Esophagus squamous epithelium (tissue), 5 donors: ENCODE data around the gene NACC1. TPM values are rescaled to one million over a fixed set of nuclear protein-coding genes. Genes with fewer than 3 reads are reported as not detected.
A peak's percentile ranks its signal among the peaks of the same experiment; 100 is the strongest.

Source experiments
- DNase-seq: peaks from one replicate; lab custom pipeline; 2025; lab: John Stamatoyannopoulos, UW
- H3K27ac ChIP-seq, 4 donors: fragments of 200-600 bp; sonication (generic); one replicate each; pipeline ENCODE4 v1.5.1; 2016 to 2019; ENCODE audit warnings: mild to moderate bottlenecking in 1 of 4
- H3K27me3 ChIP-seq, 4 donors: fragments of 200-600 bp; sonication (generic); 1 replicate in 3 of 4; 2 replicates in 1 of 4; pipeline versions ENCODE4 v1.5.1 to v1.6.0; 2017 to 2021; ENCODE audit warnings: antibody characterized with exemption in 1 of 4
- H3K36me3 ChIP-seq, 3 donors: fragments of 200-600 bp; sonication (generic); one replicate each; pipeline ENCODE4 v1.5.1; 2016 to 2019
- H3K4me1 ChIP-seq, 3 donors: fragments of 200-600 bp; sonication (generic); one replicate each; pipeline ENCODE4 v1.5.1; 2017 to 2019
- H3K4me3 ChIP-seq, 4 donors: fragments of 200-600 bp; sonication (generic); 1 replicate in 3 of 4; 2 replicates in 1 of 4; pipeline ENCODE4 v1.5.1; 2016 to 2019; ENCODE audit warnings: mild to moderate bottlenecking in 2 of 4, moderate library complexity in 1 of 4
- H3K9me3 ChIP-seq, 3 donors: fragments of 200-600 bp; sonication (generic); one replicate each; pipeline ENCODE4 v1.5.1; 2016 to 2019
- CTCF ChIP-seq, 6 experiments: fragments of 450-650 bp in 4 of 6; fragments of 200-600 bp in 2 of 6; sonication (generic) in 2 of 6; IDR thresholded peaks; one replicate each; pipeline ENCODE4 v1.5.1; 2016 to 2019; ENCODE audit warnings: antibody characterized with exemption in 6 of 6, mild to moderate bottlenecking in 4 of 6, moderate library complexity in 4 of 6
- POLR2A ChIP-seq, 4 donors: fragments of 450-650 bp; IDR thresholded peaks; one replicate each; pipeline ENCODE4 v1.6.1; 2017; ENCODE audit warnings: antibody characterized with exemption in 4 of 4, mild to moderate bottlenecking in 4 of 4, moderate library complexity in 3 of 4
- WGBS, 2 donors: methylation state at CpG; one replicate each; pipeline ENCODE4 v1.1.5; 2018; 5-methylcytosine and 5-hydroxymethylcytosine counted together
- intact Hi-C: fragments of 100-400 bp; cut with DNase I; formaldehyde crosslinking; loops from one replicate; pipeline ENCODE4 v1.15.0; 2022
- total RNA-seq, 4 donors: library from RNA; depleted of rRNA; stranded (reverse); fragments of >200 nt; gene quantifications; one replicate each; pipeline ENCODE4 v1.1.0, GENCODE V29; 2016
- donor health status: DM: yes; HTN: yes; CAD: no.

NACC1 gene
- total RNA-seq, 4 donors from 2014 or later: 26.7 to 45.5 (median 37.1) TPM

GRCh38 chr19:13159713-13160112 is 41.6 kb downstream of the NACC1 start:
- DNase-seq: no peak
- Histone ChIP-seq H3K9me3 (no peaks in the 10 kb centered on the region), H3K36me3 (no peaks in the 10 kb centered on the region), H3K4me1 (peaks cover 46 to 79% (median 49%) of the 10 kb centered on the region in 3 donors), H3K4me3 (no peak overlapping the region), H3K27ac (no peak overlapping the region), H3K27me3 (no peaks in the 10 kb centered on the region)
- no peak for TF ChIP-seq CTCF (IDR thresholded peaks at IDR 0.05)
- no peak for TF ChIP-seq POLR2A (IDR thresholded peaks at IDR 0.05)
- intact Hi-C loops: loop anchor here (10.0 kb wide), 1 partner anchor 845 kb away; the partner anchor contains the start of gene RFX1
- WGBS, 2 donors: 83 to 88% methylated on average over 3 of the region's 3 CpGs

- Histone ChIP-seq H3K36me3 (no peaks in the 10 kb centered on the region), H3K4me1 (peaks cover 48 to 79% (median 49%) of the 10 kb centered on the region in 3 donors), H3K27ac (peak overlapping the region in 3 of 4 donors; percentile 3 to 52 (median 46)), H3K27me3 (no peaks in the 10 kb centered on the region), H3K4me3 (no peak overlapping the region), H3K9me3 (no peaks in the 10 kb centered on the region)
- WGBS, 2 donors: 25 to 40% methylated on average over 1 of the region's 1 CpG
- intact Hi-C loops: loop anchor here (10.0 kb wide), 1 partner anchor 844 kb away; the partner anchor contains the start of gene RFX1
- no peak for DNase-seq
- TF ChIP-seq POLR2A (IDR thresholded peaks at IDR 0.05): no peak
- no peak for TF ChIP-seq CTCF (IDR thresholded peaks at IDR 0.05)
Observed at GRCh38 chr19:13160557-13160956, 42.5 kb downstream of the NACC1 start.

- peak overlapping the region; percentile 92 to 97 (median 96) for H3K27ac ChIP-seq
- H3K27me3 ChIP-seq: no peaks in the 10 kb centered on the region
- no peaks in the 10 kb centered on the region for H3K9me3 ChIP-seq
- DNase-seq: peak; percentile 79
- H3K4me3 ChIP-seq: peak overlapping the region; percentile 23 to 60 (median 38)
- H3K4me1 ChIP-seq: peaks cover 50 to 80% (median 66%) of the 10 kb centered on the region in 3 donors
- intact Hi-C loops: loop anchor here (10.0 kb wide), 1 partner anchor 842 kb away; the partner anchor contains the start of gene RFX1
- H3K36me3 ChIP-seq: no peaks in the 10 kb centered on the region
- TF ChIP-seq CTCF (IDR thresholded peaks at IDR 0.05) (no peak), POLR2A (IDR thresholded peaks at IDR 0.05) (peak in 2 of 4 donors; percentile 49 to 71)
- WGBS, 2 donors: 3 to 4% methylated on average over 6 to 8 of the region's 58 CpGs
Observed at GRCh38 chr19:13162724-13163608, 44.9 kb downstream of the NACC1 start.

GRCh38 chr19:13163609-13164342 is 45.7 kb downstream of the NACC1 start:
- H3K27ac ChIP-seq: peak overlapping the region; percentile 92 to 97 (median 96)
- H3K4me1 ChIP-seq: peaks cover 56 to 88% (median 71%) of the 10 kb centered on the region in 3 donors
- no peaks in the 10 kb centered on the region for H3K36me3 ChIP-seq
- H3K9me3 ChIP-seq: no peaks in the 10 kb centered on the region
- H3K4me3 ChIP-seq: peak overlapping the region; percentile 23 to 60 (median 38)
- 0 to 7% methylated on average over 1 to 7 of the region's 20 CpGs for WGBS, 2 donors
- TF ChIP-seq CTCF (IDR thresholded peaks at IDR 0.05) (no peak), POLR2A (IDR thresholded peaks at IDR 0.05) (peak in 2 of 4 donors; percentile 24 to 54)
- H3K27me3 ChIP-seq: no peaks in the 10 kb centered on the region
- no peak for DNase-seq
- intact Hi-C loops: loop anchor here (10.0 kb wide), 1 partner anchor 841 kb away; the partner anchor contains the start of gene RFX1
